AG09319 (cell line): ENCODE results near the gene MYH7B.

Experiments used
- DNase-seq: peaks from one replicate; pipeline ENCODE4 v3.0.0-alpha.2; 2010; ENCODE audit warnings: low read depth; ENCODE audit errors: extremely low read depth
- CTCF ChIP-seq: IDR thresholded peaks from 2 replicates; pipeline ENCODE4 v1.5.1; 2011; ENCODE audit warnings: low read depth, mild to moderate bottlenecking, inconsistent platforms, low read length, moderate library complexity

Gene MYH7B

GRCh38 chr20:35002426-35003210 lies 47.0 kb downstream of the MYH7B start:
- no peak for DNase-seq
- no peak for TF ChIP-seq CTCF

GRCh38 chr20:35003211-35004031 lies 47.8 kb downstream of the MYH7B start:
- no peak for TF ChIP-seq CTCF

GRCh38 chr20:35004051-35004725 lies 48.5 kb downstream of the MYH7B start:
- DNase-seq, result no peak
- no peak for TF ChIP-seq CTCF

More at GRCh38 chr20:35003211-35004031, 47.8 kb downstream of the MYH7B start:
- DNase-seq, result no peak

DNA sequence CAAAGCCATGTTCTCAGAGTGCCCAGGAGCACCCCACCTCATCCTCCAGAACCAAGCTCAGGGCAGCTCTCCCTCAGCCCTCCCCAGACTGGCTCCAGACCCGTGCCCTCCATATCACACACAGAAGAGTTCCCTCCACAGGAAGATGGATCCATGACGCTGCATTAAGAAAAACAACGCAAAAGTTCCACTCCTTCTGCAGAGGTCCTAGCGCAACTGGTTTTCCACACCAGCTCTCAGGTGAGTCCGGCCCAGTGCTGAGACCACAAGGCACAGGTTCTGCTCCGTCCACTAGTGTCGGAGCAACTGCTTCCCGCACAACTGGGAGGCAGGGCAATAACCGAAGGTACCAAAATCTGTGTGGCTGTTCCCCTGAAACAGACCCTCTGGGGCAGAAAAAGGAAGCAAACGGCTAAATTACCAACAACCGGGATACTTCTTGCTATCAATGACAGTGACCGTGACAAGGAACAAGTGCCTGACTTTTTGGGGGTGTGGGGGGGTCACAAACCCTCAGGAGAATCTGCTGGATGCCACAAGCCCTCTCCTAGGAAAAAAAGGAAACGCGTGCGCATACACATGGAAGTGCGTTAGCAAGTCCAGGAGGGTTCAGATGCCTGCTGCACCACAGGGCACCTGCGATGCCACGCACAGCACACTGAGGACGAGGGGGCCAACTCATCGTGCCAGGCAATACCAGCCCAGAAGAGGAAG lies 49.2 kb downstream of the MYH7B start:
- TF ChIP-seq CTCF, result no peak
- no peak for DNase-seq
